ENCODE data around the gene KEAP1.
A peak's percentile ranks its signal among the peaks of the same experiment; 100 is the strongest.

The KEAP1 gene

GRCh38 chr19:10497371-10497770 is 5.8 kb downstream of the KEAP1 start:
- Histone ChIP-seq H3K36me3 (ENCODE audit: control insufficient read depth in 2 of 2, insufficient read depth in 2 of 2, low read length in 2 of 2) (peaks cover 14 to 31% of the 10 kb centered on the region in 2 donors), H3K4me3 (ENCODE audit: low read length in 2 of 2) (no peak overlapping the region), H3K4me1 (ENCODE audit: control insufficient read depth, insufficient read depth, low read length) (peaks cover 36% of the 10 kb centered on the region), H3K27ac (ENCODE audit: low read length) (no peak overlapping the region), H3K9me3 (ENCODE audit: control insufficient read depth in 2 of 2, low read length in 2 of 2) (no peaks in the 10 kb centered on the region), H3K27me3 (ENCODE audit: control insufficient read depth in 1 of 2, insufficient read depth in 2 of 2, low read length in 2 of 2) (no peaks in the 10 kb centered on the region), H3K9ac (ENCODE audit: low read length in 2 of 2) (peak overlapping the region in 1 of 2 donors; percentile 21)

- no peak overlapping the region for H3K27ac ChIP-seq (ENCODE audit: low read length)
- H3K9ac ChIP-seq (ENCODE audit: low read length in 2 of 2) = no peak overlapping the region
- H3K4me1 ChIP-seq (ENCODE audit: control insufficient read depth, insufficient read depth, low read length) = no peaks in the 10 kb centered on the region
- H3K27me3 ChIP-seq (ENCODE audit: control insufficient read depth in 1 of 2, insufficient read depth in 2 of 2, low read length in 2 of 2) = no peaks in the 10 kb centered on the region
- H3K4me3 ChIP-seq (ENCODE audit: low read length in 2 of 2) = no peak overlapping the region
- peaks cover 29 to 37% of the 10 kb centered on the region in 2 donors for H3K36me3 ChIP-seq (ENCODE audit: control insufficient read depth in 2 of 2, insufficient read depth in 2 of 2, low read length in 2 of 2)
- no peaks in the 10 kb centered on the region for H3K9me3 ChIP-seq (ENCODE audit: control insufficient read depth in 2 of 2, low read length in 2 of 2)
Measured at GRCh38 chr19:10491472-10492047, 11.6 kb downstream of the KEAP1 start.

- no peaks in the 10 kb centered on the region for H3K9me3 ChIP-seq (ENCODE audit: control insufficient read depth in 2 of 2, low read length in 2 of 2)
- H3K4me1 ChIP-seq (ENCODE audit: control insufficient read depth, insufficient read depth, low read length) = no peaks in the 10 kb centered on the region
- H3K36me3 ChIP-seq (ENCODE audit: control insufficient read depth in 2 of 2, insufficient read depth in 2 of 2, low read length in 2 of 2) = peaks cover 28 to 31% of the 10 kb centered on the region in 2 donors
- no peak overlapping the region for H3K9ac ChIP-seq (ENCODE audit: low read length in 2 of 2)
- H3K4me3 ChIP-seq (ENCODE audit: low read length in 2 of 2) = no peak overlapping the region
- no peaks in the 10 kb centered on the region for H3K27me3 ChIP-seq (ENCODE audit: control insufficient read depth in 1 of 2, insufficient read depth in 2 of 2, low read length in 2 of 2)
- H3K27ac ChIP-seq (ENCODE audit: low read length) = no peak overlapping the region
Measured at GRCh38 chr19:10486551-10486950, 16.6 kb downstream of the KEAP1 start.

GRCh38 chr19:10478903-10479384 is 24.2 kb downstream of the KEAP1 start:
- Histone ChIP-seq H3K9me3 (ENCODE audit: control insufficient read depth in 2 of 2, low read length in 2 of 2) (no peaks in the 10 kb centered on the region), H3K27me3 (ENCODE audit: control insufficient read depth in 1 of 2, insufficient read depth in 2 of 2, low read length in 2 of 2) (no peaks in the 10 kb centered on the region), H3K9ac (ENCODE audit: low read length in 2 of 2) (peak overlapping the region; percentile 72 to 76), H3K27ac (ENCODE audit: low read length) (no peak overlapping the region), H3K36me3 (ENCODE audit: control insufficient read depth in 2 of 2, insufficient read depth in 2 of 2, low read length in 2 of 2) (no peaks in the 10 kb centered on the region), H3K4me3 (ENCODE audit: low read length in 2 of 2) (peak overlapping the region; percentile 77 to 87), H3K4me1 (ENCODE audit: control insufficient read depth, insufficient read depth, low read length) (peaks cover 14% of the 10 kb centered on the region)

- Histone ChIP-seq H3K4me3 (ENCODE audit: low read length in 2 of 2) (peak overlapping the region; percentile 60 to 62), H3K4me1 (ENCODE audit: control insufficient read depth, insufficient read depth, low read length) (peaks cover 14% of the 10 kb centered on the region), H3K9me3 (ENCODE audit: control insufficient read depth in 2 of 2, low read length in 2 of 2) (no peaks in the 10 kb centered on the region), H3K36me3 (ENCODE audit: control insufficient read depth in 2 of 2, insufficient read depth in 2 of 2, low read length in 2 of 2) (no peaks in the 10 kb centered on the region), H3K27me3 (ENCODE audit: control insufficient read depth in 1 of 2, insufficient read depth in 2 of 2, low read length in 2 of 2) (no peaks in the 10 kb centered on the region), H3K9ac (ENCODE audit: low read length in 2 of 2) (peak overlapping the region; percentile 51 to 69), H3K27ac (ENCODE audit: low read length) (no peak overlapping the region)
Measured at GRCh38 chr19:10478476-10478875, 24.7 kb downstream of the KEAP1 start.

- peaks cover 14% of the 10 kb centered on the region for H3K4me1 ChIP-seq (ENCODE audit: control insufficient read depth, insufficient read depth, low read length)
- H3K9me3 ChIP-seq (ENCODE audit: control insufficient read depth in 2 of 2, low read length in 2 of 2) = no peaks in the 10 kb centered on the region
- no peak overlapping the region for H3K9ac ChIP-seq (ENCODE audit: low read length in 2 of 2)
- peaks cover 0 to 2% of the 10 kb centered on the region in 2 donors for H3K27me3 ChIP-seq (ENCODE audit: control insufficient read depth in 1 of 2, insufficient read depth in 2 of 2, low read length in 2 of 2)
- H3K36me3 ChIP-seq (ENCODE audit: control insufficient read depth in 2 of 2, insufficient read depth in 2 of 2, low read length in 2 of 2) = no peaks in the 10 kb centered on the region
- H3K4me3 ChIP-seq (ENCODE audit: low read length in 2 of 2) = no peak overlapping the region
- no peak overlapping the region for H3K27ac ChIP-seq (ENCODE audit: low read length)
Measured at GRCh38 chr19:10474962-10475451, 28.1 kb downstream of the KEAP1 start.

- no peaks in the 10 kb centered on the region for H3K9me3 ChIP-seq (ENCODE audit: control insufficient read depth in 2 of 2, low read length in 2 of 2)
- H3K4me1 ChIP-seq (ENCODE audit: control insufficient read depth, insufficient read depth, low read length) = no peaks in the 10 kb centered on the region
- no peak overlapping the region for H3K9ac ChIP-seq (ENCODE audit: low read length in 2 of 2)
- H3K4me3 ChIP-seq (ENCODE audit: low read length in 2 of 2) = no peak overlapping the region
- peaks cover 0 to 2% of the 10 kb centered on the region in 2 donors for H3K27me3 ChIP-seq (ENCODE audit: control insufficient read depth in 1 of 2, insufficient read depth in 2 of 2, low read length in 2 of 2)
- no peaks in the 10 kb centered on the region for H3K36me3 ChIP-seq (ENCODE audit: control insufficient read depth in 2 of 2, insufficient read depth in 2 of 2, low read length in 2 of 2)
- H3K27ac ChIP-seq (ENCODE audit: low read length) = no peak overlapping the region
Measured at GRCh38 chr19:10473192-10473591, 30.0 kb downstream of the KEAP1 start.

- no peaks in the 10 kb centered on the region for H3K9me3 ChIP-seq (ENCODE audit: control insufficient read depth in 2 of 2, low read length in 2 of 2)
- no peaks in the 10 kb centered on the region for H3K4me1 ChIP-seq (ENCODE audit: control insufficient read depth, insufficient read depth, low read length)
- H3K27ac ChIP-seq (ENCODE audit: low read length) = no peak overlapping the region
- peaks cover 0 to 2% of the 10 kb centered on the region in 2 donors for H3K27me3 ChIP-seq (ENCODE audit: control insufficient read depth in 1 of 2, insufficient read depth in 2 of 2, low read length in 2 of 2)
- H3K36me3 ChIP-seq (ENCODE audit: control insufficient read depth in 2 of 2, insufficient read depth in 2 of 2, low read length in 2 of 2) = peaks cover 0 to 3% of the 10 kb centered on the region in 2 donors
- no peak overlapping the region for H3K4me3 ChIP-seq (ENCODE audit: low read length in 2 of 2)
- H3K9ac ChIP-seq (ENCODE audit: low read length in 2 of 2) = no peak overlapping the region
Measured at GRCh38 chr19:10471909-10472308, 31.2 kb downstream of the KEAP1 start.

GRCh38 chr19:10468133-10468532 is 35.0 kb downstream of the KEAP1 start:
- Histone ChIP-seq H3K9ac (ENCODE audit: low read length in 2 of 2) (no peak overlapping the region), H3K4me3 (ENCODE audit: low read length in 2 of 2) (no peak overlapping the region), H3K9me3 (ENCODE audit: control insufficient read depth in 2 of 2, low read length in 2 of 2) (no peaks in the 10 kb centered on the region), H3K27me3 (ENCODE audit: control insufficient read depth in 1 of 2, insufficient read depth in 2 of 2, low read length in 2 of 2) (peaks cover 0 to 2% of the 10 kb centered on the region in 2 donors), H3K27ac (ENCODE audit: low read length) (no peak overlapping the region), H3K36me3 (ENCODE audit: control insufficient read depth in 2 of 2, insufficient read depth in 2 of 2, low read length in 2 of 2) (peaks cover 0 to 3% of the 10 kb centered on the region in 2 donors), H3K4me1 (ENCODE audit: control insufficient read depth, insufficient read depth, low read length) (no peaks in the 10 kb centered on the region)

- peaks cover 0 to 3% of the 10 kb centered on the region in 2 donors for H3K36me3 ChIP-seq (ENCODE audit: control insufficient read depth in 2 of 2, insufficient read depth in 2 of 2, low read length in 2 of 2)
- no peaks in the 10 kb centered on the region for H3K9me3 ChIP-seq (ENCODE audit: control insufficient read depth in 2 of 2, low read length in 2 of 2)
- no peaks in the 10 kb centered on the region for H3K4me1 ChIP-seq (ENCODE audit: control insufficient read depth, insufficient read depth, low read length)
- no peak overlapping the region for H3K27ac ChIP-seq (ENCODE audit: low read length)
- no peak overlapping the region for H3K4me3 ChIP-seq (ENCODE audit: low read length in 2 of 2)
- H3K27me3 ChIP-seq (ENCODE audit: control insufficient read depth in 1 of 2, insufficient read depth in 2 of 2, low read length in 2 of 2) = peaks cover 0 to 2% of the 10 kb centered on the region in 2 donors
- no peak overlapping the region for H3K9ac ChIP-seq (ENCODE audit: low read length in 2 of 2)
Measured at GRCh38 chr19:10467104-10467706, 36.0 kb downstream of the KEAP1 start.

GRCh38 chr19:10464456-10464855 is 38.7 kb downstream of the KEAP1 start:
- H3K27me3 ChIP-seq (ENCODE audit: control insufficient read depth in 1 of 2, insufficient read depth in 2 of 2, low read length in 2 of 2) = no peaks in the 10 kb centered on the region
- no peak overlapping the region for H3K27ac ChIP-seq (ENCODE audit: low read length)
- H3K9ac ChIP-seq (ENCODE audit: low read length in 2 of 2) = no peak overlapping the region
- peaks cover 0 to 3% of the 10 kb centered on the region in 2 donors for H3K36me3 ChIP-seq (ENCODE audit: control insufficient read depth in 2 of 2, insufficient read depth in 2 of 2, low read length in 2 of 2)
- no peak overlapping the region for H3K4me3 ChIP-seq (ENCODE audit: low read length in 2 of 2)
- H3K9me3 ChIP-seq (ENCODE audit: control insufficient read depth in 2 of 2, low read length in 2 of 2) = no peaks in the 10 kb centered on the region
- H3K4me1 ChIP-seq (ENCODE audit: control insufficient read depth, insufficient read depth, low read length) = peaks cover 9% of the 10 kb centered on the region

All from stomach smooth muscle (tissue), 2 donors.